ENCODE measurements around the gene WNT3.

DNA sequence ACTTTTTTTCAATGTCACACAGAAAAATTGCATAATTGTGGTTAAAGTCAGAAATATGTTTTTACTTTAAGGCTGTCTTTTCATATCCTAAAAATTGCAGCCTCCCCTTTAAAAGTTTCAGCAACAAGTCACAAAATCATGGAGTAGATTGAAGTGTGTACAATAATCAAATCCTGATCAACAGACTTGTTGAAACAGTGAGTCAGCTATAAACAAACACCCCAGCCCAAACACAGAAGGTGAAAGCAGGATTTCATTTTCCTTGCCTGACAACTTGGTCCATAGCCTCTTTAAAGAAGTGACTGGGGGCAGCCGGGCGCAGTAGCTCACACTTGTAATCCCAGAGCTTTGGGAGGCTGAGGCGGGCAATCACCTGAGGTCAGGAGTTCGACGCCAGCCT lies 59.9 kb downstream of the WNT3 start:
- TF ChIP-seq POLR2A (IDR thresholded peaks at IDR 0.05) = no peak
- TF ChIP-seq, protein P1, sequence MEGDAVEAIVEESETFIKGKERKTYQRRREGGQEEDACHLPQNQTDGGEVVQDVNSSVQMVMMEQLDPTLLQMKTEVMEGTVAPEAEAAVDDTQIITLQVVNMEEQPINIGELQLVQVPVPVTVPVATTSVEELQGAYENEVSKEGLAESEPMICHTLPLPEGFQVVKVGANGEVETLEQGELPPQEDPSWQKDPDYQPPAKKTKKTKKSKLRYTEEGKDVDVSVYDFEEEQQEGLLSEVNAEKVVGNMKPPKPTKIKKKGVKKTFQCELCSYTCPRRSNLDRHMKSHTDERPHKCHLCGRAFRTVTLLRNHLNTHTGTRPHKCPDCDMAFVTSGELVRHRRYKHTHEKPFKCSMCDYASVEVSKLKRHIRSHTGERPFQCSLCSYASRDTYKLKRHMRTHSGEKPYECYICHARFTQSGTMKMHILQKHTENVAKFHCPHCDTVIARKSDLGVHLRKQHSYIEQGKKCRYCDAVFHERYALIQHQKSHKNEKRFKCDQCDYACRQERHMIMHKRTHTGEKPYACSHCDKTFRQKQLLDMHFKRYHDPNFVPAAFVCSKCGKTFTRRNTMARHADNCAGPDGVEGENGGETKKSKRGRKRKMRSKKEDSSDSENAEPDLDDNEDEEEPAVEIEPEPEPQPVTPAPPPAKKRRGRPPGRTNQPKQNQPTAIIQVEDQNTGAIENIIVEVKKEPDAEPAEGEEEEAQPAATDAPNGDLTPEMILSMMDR (IDR thresholded peaks at IDR 0.05) = no peak

All from esophagus squamous epithelium (tissue), 4 donors.